IMR-90 (cell line): Measurements from ENCODE around the gene FLT4. TPM values are rescaled to one million over a fixed set of nuclear protein-coding genes. Genes with fewer than 3 reads are reported as not detected.

ENCODE experiments used
- ATAC-seq: fragments of 200-7000 bp; cut with Tn5 transposase; 2 replicates; pipeline ENCODE4 v1.9.1; 2020; ENCODE audit warnings: low read depth, mild to moderate bottlenecking, moderate library complexity
- BruUV-seq: library from RNA; stranded (reverse); fragments of 400-500 nt; replicated peaks from 2 replicates; lab custom pipeline; 2021; lab: Mats Ljungman, UMichigan
- CTCF ChIA-PET: fragments of 300-600 bp; formaldehyde crosslinking; extraction: SDS; loops from one replicate; lab custom pipeline; 2021; ENCODE audit warnings: antibody characterized with exemption; lab: Yijun Ruan, JAX
- POLR2A ChIA-PET: fragments of 300-600 bp; sonication (Branson Sonifier 250); formaldehyde crosslinking; loops from one replicate; lab custom pipeline; 2022; ENCODE audit warnings: antibody characterized with exemption; ENCODE audit not compliant: unreplicated experiment; lab: Charles Lee
- DNase-seq: peaks from one replicate; pipeline ENCODE4 v3.0.0; 2013
- H2AFZ ChIP-seq: replicated peaks from 2 replicates; pipeline ENCODE3; 2013; ENCODE audit warnings: low read length, mild to moderate bottlenecking; ENCODE audit not compliant: poor library complexity
- H2AK5ac ChIP-seq: 2 replicates; pipeline ENCODE4 v1.6.1; 2013; ENCODE audit warnings: low read depth, low read length, inconsistent platforms
- H2AK9ac ChIP-seq: replicated peaks from 2 replicates; pipeline ENCODE3; 2013; ENCODE audit warnings: mild to moderate bottlenecking, low read depth, low read length, moderate library complexity; ENCODE audit not compliant: poor library complexity
- H2BK120ac ChIP-seq: 2 replicates; pipeline ENCODE4 v1.6.1; 2013; ENCODE audit warnings: low read depth, low read length, inconsistent platforms
- H2BK15ac ChIP-seq: 3 replicates; pipeline ENCODE4 v1.6.1; 2013; ENCODE audit warnings: low read depth, low read length, inconsistent platforms
- H2BK20ac ChIP-seq: 2 replicates; pipeline ENCODE4 v1.6.1; 2013; ENCODE audit warnings: low read depth, mild to moderate bottlenecking, inconsistent platforms, low read length, moderate library complexity
- H2BK5ac ChIP-seq: 2 replicates; pipeline ENCODE4 v1.6.1; 2013; ENCODE audit warnings: mild to moderate bottlenecking, low read depth, low read length, inconsistent platforms; ENCODE audit not compliant: poor library complexity, severe bottlenecking
- H3K14ac ChIP-seq: replicated peaks from 2 replicates; pipeline ENCODE4 v1.6.1; 2013; ENCODE audit warnings: low read depth, low read length, inconsistent platforms
- H3K18ac ChIP-seq: 2 replicates; pipeline ENCODE4 v1.6.1; 2013; ENCODE audit warnings: low read depth, low read length, control low read depth
- H3K23ac ChIP-seq: 2 replicates; pipeline ENCODE4 v1.6.1; 2013; ENCODE audit warnings: low read depth, low read length, inconsistent platforms
- H3K27ac ChIP-seq: 2 replicates; pipeline ENCODE4 v1.5.1; 2013; ENCODE audit warnings: mild to moderate bottlenecking, control low read depth, low read length; ENCODE audit not compliant: insufficient read depth
- H3K27me3 ChIP-seq: 2 replicates; pipeline ENCODE4 v1.6.1; 2013; ENCODE audit warnings: low read length; ENCODE audit not compliant: control insufficient read depth, insufficient read depth
- H3K36me3 ChIP-seq: 2 replicates; pipeline ENCODE4 v1.6.1; 2013; ENCODE audit warnings: low read length, mixed read lengths; ENCODE audit not compliant: control insufficient read depth, insufficient read depth
- H3K4ac ChIP-seq: 2 replicates; pipeline ENCODE4 v1.6.1; 2013; ENCODE audit warnings: low read depth, low read length, inconsistent platforms
- H3K4me1 ChIP-seq: 2 replicates; pipeline ENCODE4 v1.6.1; 2013; ENCODE audit warnings: low read length, mixed read lengths; ENCODE audit not compliant: control insufficient read depth, insufficient read depth
- H3K4me2 ChIP-seq: 2 replicates; pipeline ENCODE4 v1.6.1; 2013; ENCODE audit warnings: low read depth, mild to moderate bottlenecking, control low read depth, low read length, moderate library complexity
- H3K4me3 ChIP-seq: 2 replicates; pipeline ENCODE4 v1.5.1; 2013; ENCODE audit warnings: low read depth, mild to moderate bottlenecking, control low read depth, low read length, moderate library complexity; ENCODE audit not compliant: insufficient read depth
- H3K56ac ChIP-seq: 2 replicates; pipeline ENCODE4 v1.6.1; 2013; ENCODE audit warnings: low read length, inconsistent platforms; ENCODE audit not compliant: insufficient read depth; ENCODE audit errors: extremely low read depth
- H3K79me1 ChIP-seq, 2 experiments: 2 replicates each; pipeline ENCODE4 v1.6.1; 2013; ENCODE audit warnings: low read length in 2 of 2, inconsistent platforms in 1 of 2, low read depth in 1 of 2
- H3K9ac ChIP-seq: 2 replicates; pipeline ENCODE4 v1.6.1; 2013; ENCODE audit warnings: low read depth, low read length, control low read depth
- H3K9me1 ChIP-seq: 2 replicates; pipeline ENCODE4 v1.6.1; 2013; ENCODE audit warnings: low read length, inconsistent platforms; ENCODE audit not compliant: insufficient read depth
- H3K9me3 ChIP-seq: 2 replicates; pipeline ENCODE4 v1.6.1; 2013; ENCODE audit warnings: low read length; ENCODE audit not compliant: control insufficient read depth, insufficient read depth
- H4K20me1 ChIP-seq: 2 replicates; pipeline ENCODE4 v1.6.1; 2013; ENCODE audit warnings: low read length, inconsistent platforms; ENCODE audit not compliant: insufficient read depth
- H4K5ac ChIP-seq: 2 replicates; pipeline ENCODE4 v1.6.1; 2013; ENCODE audit warnings: mild to moderate bottlenecking, low read depth, low read length, control low read depth
- H4K8ac ChIP-seq, 2 experiments: 2 replicates each; pipeline ENCODE4 v1.6.1; 2013; ENCODE audit warnings: low read depth in 2 of 2, low read length in 2 of 2, control low read depth in 1 of 2, inconsistent platforms in 1 of 2
- H4K91ac ChIP-seq: 2 replicates; pipeline ENCODE4 v1.6.1; 2013; ENCODE audit warnings: low read depth, low read length, inconsistent platforms; ENCODE audit not compliant: insufficient read depth
- BHLHE40 ChIP-seq: fragments of 150-350 bp; IDR thresholded peaks from 2 replicates; pipeline ENCODE4 v1.6.1; 2016; ENCODE audit warnings: mild to moderate bottlenecking, low read depth, low read length
- CEBPB ChIP-seq: IDR thresholded peaks from 2 replicates; pipeline ENCODE4 v1.6.1; 2012; ENCODE audit warnings: low read depth, low read length, improper control_type of control experiment
- CHD1 ChIP-seq: IDR thresholded peaks from 2 replicates; pipeline ENCODE4 v1.6.1; 2012; ENCODE audit warnings: low read depth, low read length, improper control_type of control experiment
- ELK1 ChIP-seq: fragments of 150-350 bp; IDR thresholded peaks from 2 replicates; pipeline ENCODE4 v1.6.1; 2016; ENCODE audit warnings: low read depth, mild to moderate bottlenecking, low read length, moderate library complexity, borderline replicate concordance
- FOS ChIP-seq: fragments of 150-350 bp; IDR thresholded peaks from 2 replicates; pipeline ENCODE4 v1.6.1; 2016; ENCODE audit warnings: low read depth, low read length
- MAFK ChIP-seq: IDR thresholded peaks from 2 replicates; pipeline ENCODE4 v1.6.1; 2012; ENCODE audit warnings: low read depth, low read length, improper control_type of control experiment
- MAZ ChIP-seq: IDR thresholded peaks from 2 replicates; pipeline ENCODE4 v1.6.1; 2012; ENCODE audit warnings: low read depth, mild to moderate bottlenecking, low read length, improper control_type of control experiment, moderate library complexity, borderline replicate concordance
- MXI1 ChIP-seq: IDR thresholded peaks from 2 replicates; pipeline ENCODE4 v1.6.1; 2012; ENCODE audit warnings: low read depth, mild to moderate bottlenecking, low read length, moderate library complexity, borderline replicate concordance
- NFE2L2 ChIP-seq: fragments of 150-350 bp; IDR thresholded peaks from 2 replicates; pipeline ENCODE4 v1.6.1; 2016; ENCODE audit warnings: low read depth, mild to moderate bottlenecking, low read length
- POLR2A ChIP-seq: IDR thresholded peaks from 2 replicates; pipeline ENCODE4 v1.6.1; 2012; ENCODE audit warnings: mild to moderate bottlenecking, low read depth, low read length
- RAD21 ChIP-seq: IDR thresholded peaks from 2 replicates; pipeline ENCODE4 v1.6.1; 2012; ENCODE audit warnings: low read length, improper control_type of control experiment
- RCOR1 ChIP-seq: IDR thresholded peaks from 2 replicates; pipeline ENCODE4 v1.6.1; 2012; ENCODE audit warnings: mild to moderate bottlenecking, low read length, improper control_type of control experiment; ENCODE audit not compliant: insufficient replicate concordance
- RFX5 ChIP-seq: IDR thresholded peaks from 2 replicates; pipeline ENCODE4 v1.8.0; 2012; ENCODE audit warnings: low read depth, mild to moderate bottlenecking, low read length, moderate library complexity
- SMC3 ChIP-seq: fragments of 150-350 bp; IDR thresholded peaks from 2 replicates; pipeline ENCODE4 v1.6.1; 2016; ENCODE audit warnings: low read depth, mild to moderate bottlenecking, antibody characterized with exemption, low read length, moderate library complexity
- WGBS, 2 experiments: methylation state at CpG; one replicate each; pipeline versions ENCODE4 v1.1.5 to v1.1.7; 2013; ENCODE audit warnings: missing lambda C conversion rate in 2 of 2; ENCODE audit not compliant: insufficient read length in 1 of 2; ENCODE audit errors: extremely low coverage in 2 of 2; 5-methylcytosine and 5-hydroxymethylcytosine counted together
- dilution Hi-C: fragments of 300-500 bp; cut with HindIII; formaldehyde crosslinking; loops from one replicate; pipeline ENCODE4 v1.14.3; 2018; ENCODE audit warnings: low sequenced_read_pairs; ENCODE audit not compliant: unreplicated experiment
- in situ Hi-C: fragments of 300-500 bp; cut with MboI; formaldehyde crosslinking; loops from 3 replicates; pipeline ENCODE4 v1.14.3; 2019; ENCODE audit warnings: low sequenced_read_pairs, inconsistent platforms, mixed read lengths
- intact Hi-C: fragments of 100-400 bp; cut with micrococcal nuclease; formaldehyde crosslinking; loops from 2 replicates; pipeline ENCODE4 v1.10.0; 2022
- polyA plus RNA-seq, 3 experiments: library from polyadenylated mRNA; depleted of rRNA; stranded (reverse); fragments of >200 nt; gene quantifications; 2 replicates each; pipeline ENCODE4 v1.2.3, GENCODE V29; 2012; ENCODE audit warnings: low replicate concordance in 1 of 3
- total RNA-seq: library from RNA; depleted of rRNA; stranded (reverse); fragments of >200 nt; gene quantifications from 2 replicates; pipeline ENCODE4 v1.2.3, GENCODE V29; 2012
- TF ChIP-seq, protein P1 (sequence below): conservative IDR thresholded peaks from 2 replicates; pipeline ENCODE4 v1.5.1; 2012; ENCODE audit warnings: mild to moderate bottlenecking, low read depth, low read length, improper control_type of control experiment
- TF ChIP-seq, protein P2 (sequence below): fragments of 150-350 bp; IDR thresholded peaks from 2 replicates; pipeline ENCODE4 v1.6.1; 2017; ENCODE audit warnings: mild to moderate bottlenecking, antibody characterized with exemption, low read length, low read depth

Gene FLT4
- total and polyA plus RNA-seq, 2 of the 4 experiments (the other 2 are of a cell fraction) = under 0.01 to 0.07 TPM

- POLR2A ChIA-PET = no interaction called here
- DNase-seq (no peak), ATAC-seq (no peak)
- Histone ChIP-seq H3K9me3 (no peaks in the 10 kb centered on the region), H2BK120ac (no peak overlapping the region), H3K4me1 (no peaks in the 10 kb centered on the region), H2BK20ac (no peak overlapping the region), H3K18ac (no peak overlapping the region), H2AK5ac (no peak overlapping the region), H3K36me3 (no peaks in the 10 kb centered on the region), H3K9me1 (no peaks in the 10 kb centered on the region), H4K8ac (no peak overlapping the region), H4K91ac (no peak overlapping the region), H3K27ac (no peak overlapping the region), H4K5ac (no peak overlapping the region), H3K27me3 (peaks cover 2% of the 10 kb centered on the region; the same call in 1 of the 2 replicates), H3K9ac (no peak overlapping the region), H3K4ac (no peak overlapping the region), H2AFZ (no peak overlapping the region), H2BK5ac (no peak overlapping the region), H4K20me1 (no peaks in the 10 kb centered on the region; the same call in 1 of the 2 replicates), H3K79me1 (no peaks in the 10 kb centered on the region), H2BK15ac (no peak overlapping the region), H3K4me2 (no peak overlapping the region), H2AK9ac (no peak overlapping the region), H3K4me3 (no peak overlapping the region), H3K56ac (no peak overlapping the region), H3K14ac (no peak overlapping the region), H3K23ac (no peak overlapping the region)
- in situ Hi-C loops (no loop called here), intact Hi-C loops (no loop called here), dilution Hi-C loops (no loop called here)
- 39% methylated on average over 8 of the region's 14 CpGs; no CpG with 5 or more reads in 1 of the 2 experiments for WGBS, 2 experiments
- BruUV-seq = no TSS peak
- CTCF ChIA-PET = no interaction called here
- TF ChIP-seq FOS = no peak
- no peak for TF ChIP-seq MXI1
- TF ChIP-seq BHLHE40 = no peak
- no peak for TF ChIP-seq MAFK
- TF ChIP-seq RAD21 = no peak
- TF ChIP-seq MAZ = no peak
- no peak for TF ChIP-seq POLR2A
- no peak for TF ChIP-seq ELK1
- TF ChIP-seq, protein P1, sequence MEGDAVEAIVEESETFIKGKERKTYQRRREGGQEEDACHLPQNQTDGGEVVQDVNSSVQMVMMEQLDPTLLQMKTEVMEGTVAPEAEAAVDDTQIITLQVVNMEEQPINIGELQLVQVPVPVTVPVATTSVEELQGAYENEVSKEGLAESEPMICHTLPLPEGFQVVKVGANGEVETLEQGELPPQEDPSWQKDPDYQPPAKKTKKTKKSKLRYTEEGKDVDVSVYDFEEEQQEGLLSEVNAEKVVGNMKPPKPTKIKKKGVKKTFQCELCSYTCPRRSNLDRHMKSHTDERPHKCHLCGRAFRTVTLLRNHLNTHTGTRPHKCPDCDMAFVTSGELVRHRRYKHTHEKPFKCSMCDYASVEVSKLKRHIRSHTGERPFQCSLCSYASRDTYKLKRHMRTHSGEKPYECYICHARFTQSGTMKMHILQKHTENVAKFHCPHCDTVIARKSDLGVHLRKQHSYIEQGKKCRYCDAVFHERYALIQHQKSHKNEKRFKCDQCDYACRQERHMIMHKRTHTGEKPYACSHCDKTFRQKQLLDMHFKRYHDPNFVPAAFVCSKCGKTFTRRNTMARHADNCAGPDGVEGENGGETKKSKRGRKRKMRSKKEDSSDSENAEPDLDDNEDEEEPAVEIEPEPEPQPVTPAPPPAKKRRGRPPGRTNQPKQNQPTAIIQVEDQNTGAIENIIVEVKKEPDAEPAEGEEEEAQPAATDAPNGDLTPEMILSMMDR = no peak
- TF ChIP-seq, protein P2, sequence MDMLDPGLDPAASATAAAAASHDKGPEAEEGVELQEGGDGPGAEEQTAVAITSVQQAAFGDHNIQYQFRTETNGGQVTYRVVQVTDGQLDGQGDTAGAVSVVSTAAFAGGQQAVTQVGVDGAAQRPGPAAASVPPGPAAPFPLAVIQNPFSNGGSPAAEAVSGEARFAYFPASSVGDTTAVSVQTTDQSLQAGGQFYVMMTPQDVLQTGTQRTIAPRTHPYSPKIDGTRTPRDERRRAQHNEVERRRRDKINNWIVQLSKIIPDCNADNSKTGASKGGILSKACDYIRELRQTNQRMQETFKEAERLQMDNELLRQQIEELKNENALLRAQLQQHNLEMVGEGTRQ = no peak
- no peak for TF ChIP-seq NFE2L2
- no peak for TF ChIP-seq CEBPB
- no peak for TF ChIP-seq CHD1
- TF ChIP-seq RFX5 = no peak
- TF ChIP-seq SMC3 = no peak
- TF ChIP-seq RCOR1 = no peak
Observed at GRCh38 chr5:180628211-180628610, 21.2 kb downstream of the FLT4 start.
